GM06990 (cell line): Measurements from ENCODE around the gene MND1.

ENCODE experiments used
- DNase-seq: peaks from one replicate; pipeline ENCODE4 v3.0.0-alpha.2; 2011; ENCODE audit not compliant: insufficient read length; ENCODE audit errors: extremely low read depth
- H3K27me3 ChIP-seq: replicated peaks from 2 replicates; pipeline ENCODE4 v1.6.0; 2011; ENCODE audit warnings: low read length; ENCODE audit not compliant: control insufficient read depth, insufficient read depth
- H3K36me3 ChIP-seq: 2 replicates; pipeline ENCODE4 v1.5.1; 2011; ENCODE audit warnings: low read length; ENCODE audit not compliant: control insufficient read depth, insufficient read depth
- H3K4me3 ChIP-seq: replicated peaks from 2 replicates; pipeline ENCODE4 v1.5.1; 2011; ENCODE audit warnings: low read depth, mild to moderate bottlenecking, control low read depth, low read length
- TF ChIP-seq, protein P1 (sequence below): IDR thresholded peaks from 2 replicates; pipeline ENCODE4 v1.5.1; 2011; ENCODE audit warnings: low read length, control low read depth, mild to moderate bottlenecking, inconsistent platforms; ENCODE audit not compliant: insufficient read depth, poor library complexity, severe bottlenecking

The MND1 gene

DNA sequence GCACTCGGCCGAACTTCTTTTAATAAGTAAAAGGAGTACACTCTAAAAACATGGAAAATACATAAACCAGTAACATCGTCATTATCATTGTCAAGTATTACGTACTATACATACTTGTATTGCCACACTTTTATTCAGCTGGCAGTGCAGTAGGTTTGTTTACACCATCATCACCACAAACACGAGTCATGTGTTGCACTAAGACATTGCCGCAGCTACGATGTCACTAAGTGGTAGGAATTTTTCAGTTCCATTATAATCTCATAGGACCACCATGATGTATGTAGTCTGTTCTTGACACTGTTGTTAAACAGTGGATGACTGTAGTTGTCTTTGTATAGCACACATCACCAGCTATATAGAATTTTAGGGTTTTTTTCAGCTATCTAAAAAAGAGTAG is 73.6 kb downstream of the MND1 start:
- Histone ChIP-seq H3K27me3 (no peaks in the 10 kb centered on the region), H3K4me3 (no peak overlapping the region), H3K36me3 (no peaks in the 10 kb centered on the region; the same call in 1 of the 2 replicates)
- TF ChIP-seq, protein P1, sequence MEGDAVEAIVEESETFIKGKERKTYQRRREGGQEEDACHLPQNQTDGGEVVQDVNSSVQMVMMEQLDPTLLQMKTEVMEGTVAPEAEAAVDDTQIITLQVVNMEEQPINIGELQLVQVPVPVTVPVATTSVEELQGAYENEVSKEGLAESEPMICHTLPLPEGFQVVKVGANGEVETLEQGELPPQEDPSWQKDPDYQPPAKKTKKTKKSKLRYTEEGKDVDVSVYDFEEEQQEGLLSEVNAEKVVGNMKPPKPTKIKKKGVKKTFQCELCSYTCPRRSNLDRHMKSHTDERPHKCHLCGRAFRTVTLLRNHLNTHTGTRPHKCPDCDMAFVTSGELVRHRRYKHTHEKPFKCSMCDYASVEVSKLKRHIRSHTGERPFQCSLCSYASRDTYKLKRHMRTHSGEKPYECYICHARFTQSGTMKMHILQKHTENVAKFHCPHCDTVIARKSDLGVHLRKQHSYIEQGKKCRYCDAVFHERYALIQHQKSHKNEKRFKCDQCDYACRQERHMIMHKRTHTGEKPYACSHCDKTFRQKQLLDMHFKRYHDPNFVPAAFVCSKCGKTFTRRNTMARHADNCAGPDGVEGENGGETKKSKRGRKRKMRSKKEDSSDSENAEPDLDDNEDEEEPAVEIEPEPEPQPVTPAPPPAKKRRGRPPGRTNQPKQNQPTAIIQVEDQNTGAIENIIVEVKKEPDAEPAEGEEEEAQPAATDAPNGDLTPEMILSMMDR = no peak
- DNase-seq = no peak

DNA sequence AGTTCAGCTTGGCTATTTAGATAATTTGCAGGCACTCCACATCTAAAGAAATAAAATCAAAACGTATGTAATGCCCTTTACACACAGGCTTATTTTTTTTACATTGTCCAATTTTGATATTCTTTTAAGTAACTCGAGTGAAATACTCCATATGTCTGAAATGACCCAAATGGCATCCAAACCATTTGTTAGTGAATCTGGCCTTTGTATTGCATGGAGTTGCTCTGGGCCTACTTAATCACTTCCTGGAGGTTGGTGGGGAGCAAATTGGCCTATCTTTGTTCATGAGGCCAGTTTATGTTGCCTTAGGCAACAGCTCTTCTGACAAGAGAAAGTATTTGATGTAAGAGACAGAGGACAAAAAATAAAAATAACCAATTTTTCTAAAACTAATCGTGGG is 74.1 kb downstream of the MND1 start:
- Histone ChIP-seq H3K36me3 (no peaks in the 10 kb centered on the region; the same call in 1 of the 2 replicates), H3K27me3 (no peaks in the 10 kb centered on the region), H3K4me3 (no peak overlapping the region)
- no peak for DNase-seq
- TF ChIP-seq, protein P1 = no peak

DNA sequence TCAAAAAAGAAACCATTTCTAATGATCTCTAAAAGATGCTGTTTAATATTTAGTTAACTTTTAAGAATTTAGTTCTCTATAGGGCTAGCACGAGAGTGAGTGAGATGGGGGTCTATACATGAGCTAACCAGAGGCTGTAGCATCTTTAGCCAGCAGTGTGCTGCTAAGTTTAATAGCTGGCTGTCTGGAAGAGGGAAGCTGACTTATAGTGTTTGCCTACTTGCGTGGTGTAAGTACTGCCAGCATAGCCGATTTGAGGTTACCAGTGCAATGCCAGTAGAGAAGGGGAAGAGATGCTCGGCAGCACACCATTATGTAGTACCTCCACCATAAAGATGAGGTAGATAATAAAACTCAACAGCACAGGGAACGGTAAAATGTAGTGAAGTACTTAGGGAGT is 74.5 kb downstream of the MND1 start:
- Histone ChIP-seq H3K36me3 (no peaks in the 10 kb centered on the region), H3K4me3 (no peak overlapping the region), H3K27me3 (no peaks in the 10 kb centered on the region)
- TF ChIP-seq, protein P1 = no peak
- DNase-seq = no peak

DNA sequence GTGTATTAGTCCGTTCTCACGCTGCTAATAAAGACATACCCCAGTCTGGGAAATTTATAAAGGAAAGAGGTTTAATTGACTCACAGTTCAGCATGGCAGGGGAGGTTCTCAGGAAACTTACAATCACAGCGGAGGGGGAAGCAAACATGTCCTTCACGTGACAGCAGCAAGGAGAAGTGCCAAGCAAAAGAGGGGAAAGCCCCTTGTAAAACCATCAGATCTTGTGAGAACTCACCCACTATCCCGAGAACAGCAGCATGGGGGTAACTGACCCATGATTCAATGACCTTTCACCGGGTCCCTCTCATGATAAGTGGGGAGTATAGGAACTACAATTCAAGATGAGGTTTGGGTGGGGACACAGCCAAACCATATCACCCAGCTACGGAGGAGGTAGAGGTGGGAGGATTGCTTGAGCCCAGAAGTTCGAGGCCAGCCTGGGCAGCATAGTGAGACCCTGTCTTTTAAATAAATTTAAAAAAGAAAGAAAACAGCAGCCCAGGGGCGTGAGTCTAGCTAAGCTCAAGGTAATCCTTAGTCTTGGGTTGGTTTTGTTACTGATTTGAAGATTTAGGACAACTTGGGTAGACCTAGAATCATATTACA is 75.3 kb downstream of the MND1 start:
- Histone ChIP-seq H3K27me3 (no peaks in the 10 kb centered on the region), H3K4me3 (no peak overlapping the region), H3K36me3 (no peaks in the 10 kb centered on the region)
- no peak for DNase-seq
- TF ChIP-seq, protein P1 = no peak

DNA sequence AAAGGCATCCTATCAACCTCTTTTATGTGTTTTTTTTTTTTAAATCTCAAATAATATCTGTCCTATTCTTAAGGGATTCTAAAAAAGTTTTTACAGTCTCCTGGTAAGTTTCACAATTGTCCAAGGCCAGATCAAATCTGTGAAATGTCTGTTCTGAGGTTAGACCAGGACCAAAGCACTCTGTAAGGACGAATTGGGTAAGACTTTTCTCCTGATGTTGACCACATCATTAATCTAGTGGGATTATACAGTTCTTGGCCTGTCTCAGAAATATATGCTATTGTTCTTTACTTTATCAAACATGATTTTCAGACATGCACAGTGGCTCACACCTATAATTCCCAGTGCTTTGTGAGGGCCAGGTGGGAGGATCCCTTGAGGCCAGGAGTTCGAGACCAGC is 75.9 kb downstream of the MND1 start:
- no peak for DNase-seq
- no peak overlapping the region for H3K4me3 ChIP-seq
- no peaks in the 10 kb centered on the region for H3K36me3 ChIP-seq
- H3K27me3 ChIP-seq = no peaks in the 10 kb centered on the region
- TF ChIP-seq, protein P1 = no peak

DNA sequence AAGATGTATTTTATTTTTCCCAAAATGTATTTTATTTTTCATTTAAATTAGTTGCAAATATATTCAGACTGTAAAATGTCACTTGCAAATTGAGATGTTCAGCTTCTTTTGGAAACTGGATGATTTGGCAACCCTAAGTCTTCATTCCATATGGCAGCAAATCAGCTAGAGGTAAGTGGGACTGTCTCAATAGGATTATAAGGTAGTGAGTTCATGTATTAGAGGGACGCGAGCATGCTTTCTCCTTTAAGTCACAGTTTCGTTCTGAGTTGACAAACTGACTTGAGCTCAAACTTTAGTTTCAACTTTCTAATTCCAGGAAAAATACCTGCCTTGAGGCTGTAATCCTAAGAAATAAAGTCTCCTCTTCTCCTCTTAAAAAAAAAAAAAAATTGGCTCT is 77.5 kb downstream of the MND1 start:
- Histone ChIP-seq H3K27me3 (no peaks in the 10 kb centered on the region), H3K36me3 (no peaks in the 10 kb centered on the region), H3K4me3 (no peak overlapping the region)
- TF ChIP-seq, protein P1 = no peak
- DNase-seq = no peak
